ENCODE results near the gene SENP8.

Gene SENP8

DNA sequence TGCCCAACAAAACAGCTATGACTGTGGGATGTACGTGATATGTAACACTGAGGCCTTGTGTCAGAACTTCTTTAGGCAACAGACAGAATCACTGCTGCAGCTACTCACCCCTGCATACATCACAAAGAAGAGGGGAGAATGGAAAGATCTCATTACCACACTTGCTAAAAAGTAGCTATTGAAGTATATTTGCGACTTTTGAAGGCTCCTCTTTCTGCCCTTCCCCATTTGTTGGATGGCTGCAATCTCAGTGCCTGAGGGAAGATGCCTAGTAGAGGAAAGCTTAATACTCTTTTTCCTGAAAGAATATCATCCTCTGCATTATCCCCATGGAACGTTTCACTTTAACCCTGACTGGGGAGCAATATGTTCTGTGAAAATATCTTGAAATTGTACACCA is 21.9 kb downstream of the SENP8 start:
- H3K27ac ChIP-seq: no peak overlapping the region
- TF ChIP-seq, protein P1, sequence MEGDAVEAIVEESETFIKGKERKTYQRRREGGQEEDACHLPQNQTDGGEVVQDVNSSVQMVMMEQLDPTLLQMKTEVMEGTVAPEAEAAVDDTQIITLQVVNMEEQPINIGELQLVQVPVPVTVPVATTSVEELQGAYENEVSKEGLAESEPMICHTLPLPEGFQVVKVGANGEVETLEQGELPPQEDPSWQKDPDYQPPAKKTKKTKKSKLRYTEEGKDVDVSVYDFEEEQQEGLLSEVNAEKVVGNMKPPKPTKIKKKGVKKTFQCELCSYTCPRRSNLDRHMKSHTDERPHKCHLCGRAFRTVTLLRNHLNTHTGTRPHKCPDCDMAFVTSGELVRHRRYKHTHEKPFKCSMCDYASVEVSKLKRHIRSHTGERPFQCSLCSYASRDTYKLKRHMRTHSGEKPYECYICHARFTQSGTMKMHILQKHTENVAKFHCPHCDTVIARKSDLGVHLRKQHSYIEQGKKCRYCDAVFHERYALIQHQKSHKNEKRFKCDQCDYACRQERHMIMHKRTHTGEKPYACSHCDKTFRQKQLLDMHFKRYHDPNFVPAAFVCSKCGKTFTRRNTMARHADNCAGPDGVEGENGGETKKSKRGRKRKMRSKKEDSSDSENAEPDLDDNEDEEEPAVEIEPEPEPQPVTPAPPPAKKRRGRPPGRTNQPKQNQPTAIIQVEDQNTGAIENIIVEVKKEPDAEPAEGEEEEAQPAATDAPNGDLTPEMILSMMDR (IDR thresholded peaks at IDR 0.05; ENCODE audit: low read depth, low read length): no peak
- H3K9me3 ChIP-seq (ENCODE audit: severe bottlenecking): no peaks in the 10 kb centered on the region
- no peaks in the 10 kb centered on the region for H3K27me3 ChIP-seq (ENCODE audit: insufficient read depth, low read depth, severe bottlenecking)
- H3K36me3 ChIP-seq: no peaks in the 10 kb centered on the region
- no peak overlapping the region for H3K4me3 ChIP-seq (ENCODE audit: low read depth, low read length)
- DNase-seq: no peak

DNA sequence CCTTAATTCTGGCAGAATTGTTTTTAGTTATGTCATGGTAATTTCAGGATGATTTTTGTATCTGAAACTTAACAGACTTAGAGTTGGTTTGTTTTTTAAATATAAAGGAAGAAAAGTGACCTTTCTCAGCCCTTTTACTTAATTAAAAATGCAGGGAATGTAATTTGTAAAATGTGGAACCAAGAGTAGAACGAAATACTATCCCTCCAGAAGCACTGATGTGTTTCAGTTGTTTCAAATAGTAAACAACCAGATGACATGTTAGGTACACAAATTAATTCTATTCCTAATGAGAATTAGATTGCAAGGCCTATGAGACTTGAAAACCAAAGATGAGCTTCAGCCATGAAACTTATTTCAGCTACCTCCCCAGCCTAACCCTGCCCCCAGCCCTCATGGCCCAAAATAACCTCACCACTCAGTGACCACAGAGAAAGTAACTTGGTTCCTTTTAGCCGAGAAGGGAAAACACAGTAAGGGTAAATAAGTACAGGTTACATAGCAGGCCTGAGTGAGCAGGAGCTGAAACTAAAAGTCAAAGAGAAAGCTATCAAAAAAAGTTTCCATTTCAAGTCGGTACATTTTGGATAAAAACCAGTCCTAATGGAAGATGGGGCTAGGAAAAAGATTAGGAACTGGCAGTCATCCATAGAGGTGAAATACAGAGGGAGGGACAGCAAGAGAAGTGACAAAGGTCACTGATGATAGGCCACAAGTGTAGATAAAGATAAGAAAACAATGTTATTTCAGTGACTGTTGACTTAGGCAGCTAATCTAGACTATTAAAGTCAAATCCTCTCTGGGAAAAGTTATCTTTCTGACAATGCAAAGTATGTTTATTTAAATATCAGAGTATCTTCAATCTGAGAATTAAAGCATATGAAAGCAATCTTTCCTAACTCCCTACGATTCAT is 23.2 kb downstream of the SENP8 start:
- Histone ChIP-seq H3K27me3 (ENCODE audit: insufficient read depth, low read depth, severe bottlenecking) (no peaks in the 10 kb centered on the region), H3K9me3 (ENCODE audit: severe bottlenecking) (no peaks in the 10 kb centered on the region), H3K27ac (no peak overlapping the region), H3K4me3 (ENCODE audit: low read depth, low read length) (no peak overlapping the region), H3K36me3 (no peaks in the 10 kb centered on the region)
- TF ChIP-seq, protein P1 (IDR thresholded peaks at IDR 0.05; ENCODE audit: low read depth, low read length): no peak
- DNase-seq: no peak

DNA sequence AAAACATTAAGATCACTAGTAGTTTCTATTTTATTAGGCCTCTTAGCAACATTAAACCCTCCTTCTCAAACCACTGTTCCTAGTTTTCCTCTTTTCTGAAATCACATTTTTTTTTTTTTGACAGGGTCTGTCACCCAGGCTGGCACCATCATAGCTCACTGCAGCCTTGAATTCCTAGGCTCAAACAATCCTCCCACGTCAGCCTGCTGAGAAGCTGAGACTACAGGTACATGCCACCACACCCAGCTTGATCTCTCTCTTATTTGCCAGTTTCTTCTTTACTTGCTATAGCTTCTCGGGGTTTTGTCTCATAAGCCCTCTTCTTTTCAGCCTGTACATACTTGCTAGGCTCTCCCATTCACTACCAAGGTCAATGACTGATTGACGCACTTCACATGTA is 28.0 kb downstream of the SENP8 start:
- no peaks in the 10 kb centered on the region for H3K36me3 ChIP-seq
- DNase-seq: no peak
- H3K27ac ChIP-seq: no peak overlapping the region
- TF ChIP-seq, protein P1 (IDR thresholded peaks at IDR 0.05; ENCODE audit: low read depth, low read length): no peak
- no peaks in the 10 kb centered on the region for H3K27me3 ChIP-seq (ENCODE audit: insufficient read depth, low read depth, severe bottlenecking)
- no peaks in the 10 kb centered on the region for H3K9me3 ChIP-seq (ENCODE audit: severe bottlenecking)
- H3K4me3 ChIP-seq (ENCODE audit: low read depth, low read length): no peak overlapping the region

DNA sequence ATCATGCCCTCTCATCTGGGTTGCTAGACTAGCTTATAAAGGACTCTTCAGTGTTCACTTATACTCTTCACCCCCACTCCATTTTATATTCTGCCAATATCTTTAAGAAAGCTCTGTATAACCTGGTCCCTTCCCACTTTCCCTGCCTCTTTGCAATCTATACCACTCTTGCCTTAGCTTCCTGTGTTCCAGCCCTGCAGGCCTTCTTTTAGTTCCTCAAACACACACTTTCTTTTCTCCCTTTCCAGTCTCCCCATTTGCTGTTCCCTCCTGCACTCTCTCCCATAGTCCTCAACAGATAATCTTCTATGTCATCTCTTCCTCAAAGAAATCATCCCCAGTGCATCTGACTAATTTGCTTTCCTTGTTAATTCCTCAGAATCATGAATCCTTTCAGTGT is 28.7 kb downstream of the SENP8 start:
- Histone ChIP-seq H3K36me3 (no peaks in the 10 kb centered on the region), H3K27me3 (ENCODE audit: insufficient read depth, low read depth, severe bottlenecking) (no peaks in the 10 kb centered on the region), H3K4me3 (ENCODE audit: low read depth, low read length) (no peak overlapping the region), H3K9me3 (ENCODE audit: severe bottlenecking) (no peaks in the 10 kb centered on the region), H3K27ac (no peak overlapping the region)
- DNase-seq: no peak
- TF ChIP-seq, protein P1 (IDR thresholded peaks at IDR 0.05; ENCODE audit: low read depth, low read length): no peak

DNA sequence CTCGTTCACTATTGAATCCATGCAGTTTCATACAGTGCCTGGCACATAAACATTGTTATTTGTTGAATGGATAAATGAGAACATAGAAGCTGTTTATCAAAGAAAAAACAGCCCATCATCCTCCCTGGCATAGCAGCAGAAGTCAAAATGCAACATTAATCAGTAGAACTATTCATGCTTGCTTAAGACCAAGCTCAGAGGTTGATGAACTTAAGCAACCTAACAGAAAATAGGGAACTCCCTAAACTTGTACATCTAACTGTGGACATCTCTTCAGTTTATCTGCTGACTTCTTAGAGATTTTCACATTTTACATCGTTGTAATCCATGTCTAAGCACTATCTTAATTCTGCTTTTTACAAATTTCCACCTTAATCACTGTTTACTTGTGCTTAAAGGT is 29.2 kb downstream of the SENP8 start:
- Histone ChIP-seq H3K27me3 (ENCODE audit: insufficient read depth, low read depth, severe bottlenecking) (no peaks in the 10 kb centered on the region), H3K36me3 (no peaks in the 10 kb centered on the region), H3K9me3 (ENCODE audit: severe bottlenecking) (no peaks in the 10 kb centered on the region), H3K27ac (no peak overlapping the region), H3K4me3 (ENCODE audit: low read depth, low read length) (no peak overlapping the region)
- TF ChIP-seq, protein P1 (IDR thresholded peaks at IDR 0.05; ENCODE audit: low read depth, low read length): no peak
- DNase-seq: no peak
